SU-DHL-6 (cell line): ENCODE measurements around the gene PDLIM5.

Source experiments
- H2AFZ ChIP-seq: fragments of 200-600 bp; sonication (generic); 2 replicates; pipeline ENCODE4 v1.6.1; 2014; ENCODE audit warnings: low read depth, mild to moderate bottlenecking, moderate library complexity, mixed read lengths, antibody characterized with exemption, low read length; ENCODE audit not compliant: severe bottlenecking
- H3F3A ChIP-seq: fragments of 200-600 bp; shearing (Covaris generic); 2 replicates; pipeline ENCODE4 v1.6.0; 2016; ENCODE audit warnings: antibody characterized with exemption, mild to moderate bottlenecking; ENCODE audit not compliant: insufficient read depth
- H3K27ac ChIP-seq: fragments of 200-600 bp; sonication (generic); 2 replicates; pipeline ENCODE4 v1.5.1; 2016; ENCODE audit warnings: low read depth, mild to moderate bottlenecking, low read length, moderate library complexity, mixed read lengths
- H3K27me3 ChIP-seq: fragments of 200-600 bp; sonication (generic), shearing (Covaris generic); 2 replicates; pipeline ENCODE4 v1.6.0; 2014; ENCODE audit warnings: mild to moderate bottlenecking, low read length
- H3K36me3 ChIP-seq: fragments of 200-600 bp; sonication (generic); 2 replicates; pipeline ENCODE4 v1.6.1; 2014; ENCODE audit warnings: mild to moderate bottlenecking, low read length, mixed read lengths
- H3K4me2 ChIP-seq: fragments of 300-600, 200-600 bp; shearing (Covaris generic), sonication (generic); 2 replicates; pipeline ENCODE4 v1.6.0; 2014; ENCODE audit warnings: low read length, low read depth, mild to moderate bottlenecking; ENCODE audit not compliant: poor library complexity, severe bottlenecking
- H3K4me3 ChIP-seq: fragments of 200-600 bp; sonication (generic); 2 replicates; pipeline ENCODE4 v1.5.1; 2014; ENCODE audit warnings: antibody characterized with exemption, low read length, mild to moderate bottlenecking, mixed read lengths; ENCODE audit not compliant: insufficient read depth, poor library complexity, severe bottlenecking
- H3K79me2 ChIP-seq: fragments of 200-600 bp; sonication (generic); 2 replicates; pipeline ENCODE4 v1.6.1; 2014; ENCODE audit warnings: mild to moderate bottlenecking, low read length, moderate library complexity; ENCODE audit not compliant: insufficient read depth
- H3K9ac ChIP-seq: fragments of 200-600 bp; sonication (generic); 2 replicates; pipeline ENCODE4 v1.7.0; 2014; ENCODE audit warnings: mild to moderate bottlenecking, low read length
- H3K9me2 ChIP-seq: fragments of 200-600 bp; sonication (generic); replicated peaks from 2 replicates; pipeline ENCODE4 v1.6.1; 2014; ENCODE audit warnings: low read length; ENCODE audit not compliant: insufficient read depth
- H3K9me3 ChIP-seq: fragments of 200-600 bp; sonication (generic); 2 replicates; pipeline ENCODE4 v1.6.1; 2014; ENCODE audit warnings: low read length, mixed read lengths; ENCODE audit not compliant: insufficient read depth
- H4K20me1 ChIP-seq: fragments of 200-600 bp; sonication (generic); 2 replicates; pipeline ENCODE4 v1.6.1; 2014; ENCODE audit warnings: low read depth, mild to moderate bottlenecking, antibody characterized with exemption, low read length, moderate library complexity, mixed read lengths
- CTCF ChIP-seq: fragments of 200-600 bp; sonication (generic); IDR thresholded peaks from one replicate; pipeline ENCODE4 v1.5.1; 2017; ENCODE audit warnings: antibody characterized with exemption, mild to moderate bottlenecking, low read length, moderate library complexity; ENCODE audit not compliant: insufficient read depth, poor library complexity, severe bottlenecking
- EZH2phosphoT487 ChIP-seq: fragments of 200-600 bp; sonication (generic), shearing (Covaris generic); conservative IDR thresholded peaks from 2 replicates; pipeline ENCODE4 v1.6.1; 2018; ENCODE audit warnings: mild to moderate bottlenecking, antibody characterized with exemption, low read length, moderate library complexity, mixed read lengths

The PDLIM5 gene

GRCh38 chr4:94671113-94671512 is 219.4 kb downstream of the PDLIM5 start:
- no peaks in the 10 kb centered on the region for H3F3A ChIP-seq
- H3K4me3 ChIP-seq: no peak overlapping the region
- H4K20me1 ChIP-seq: no peaks in the 10 kb centered on the region
- H3K79me2 ChIP-seq: no peaks in the 10 kb centered on the region
- no peaks in the 10 kb centered on the region for H3K27me3 ChIP-seq
- no peak overlapping the region for H3K27ac ChIP-seq
- no peak overlapping the region for H2AFZ ChIP-seq
- H3K4me2 ChIP-seq: no peak overlapping the region
- no peak for TF ChIP-seq CTCF
- no peak for TF ChIP-seq EZH2phosphoT487
- H3K9me3 ChIP-seq: no peaks in the 10 kb centered on the region
- H3K9me2 ChIP-seq: no peaks in the 10 kb centered on the region
- no peaks in the 10 kb centered on the region for H3K36me3 ChIP-seq
- H3K9ac ChIP-seq: no peak overlapping the region

GRCh38 chr4:94673961-94674360 is 222.2 kb downstream of the PDLIM5 start:
- H3K4me2 ChIP-seq: no peak overlapping the region
- H3K27ac ChIP-seq: no peak overlapping the region
- TF ChIP-seq EZH2phosphoT487: no peak
- TF ChIP-seq CTCF: no peak
- H3K9me3 ChIP-seq: no peaks in the 10 kb centered on the region
- H4K20me1 ChIP-seq: no peaks in the 10 kb centered on the region
- H3K4me3 ChIP-seq: no peak overlapping the region
- no peaks in the 10 kb centered on the region for H3K27me3 ChIP-seq
- H3K9ac ChIP-seq: no peak overlapping the region
- H3F3A ChIP-seq: no peaks in the 10 kb centered on the region
- H3K9me2 ChIP-seq: no peaks in the 10 kb centered on the region
- H3K36me3 ChIP-seq: no peaks in the 10 kb centered on the region
- no peak overlapping the region for H2AFZ ChIP-seq
- no peaks in the 10 kb centered on the region for H3K79me2 ChIP-seq

- no peaks in the 10 kb centered on the region for H3K27me3 ChIP-seq
- TF ChIP-seq EZH2phosphoT487 (no peak), CTCF (no peak)
Observed at GRCh38 chr4:94676970-94677369, 225.2 kb downstream of the PDLIM5 start.

More at GRCh38 chr4:94676970-94677369, 225.2 kb downstream of the PDLIM5 start:
- Histone ChIP-seq H3K79me2 (no peaks in the 10 kb centered on the region), H2AFZ (no peak overlapping the region), H3K9me2 (no peaks in the 10 kb centered on the region), H4K20me1 (no peaks in the 10 kb centered on the region), H3F3A (no peaks in the 10 kb centered on the region), H3K4me3 (no peak overlapping the region), H3K9me3 (no peaks in the 10 kb centered on the region), H3K36me3 (no peaks in the 10 kb centered on the region), H3K27ac (no peak overlapping the region), H3K9ac (no peak overlapping the region), H3K4me2 (no peak overlapping the region)
